GM23248 (cell line): ENCODE data around the gene TBX1. TPM values are rescaled to one million over a fixed set of nuclear protein-coding genes. Genes with fewer than 3 reads are reported as not detected.

ENCODE experiments used
- DNase-seq: peaks from one replicate; pipeline ENCODE4 v3.0.0-alpha.2; 2015
- H2AFZ ChIP-seq: fragments of 200-600 bp; sonication (generic); 2 replicates; pipeline ENCODE4 v1.6.1; 2016; ENCODE audit warnings: antibody characterized with exemption
- H3F3A ChIP-seq: fragments of 200-600 bp; sonication (generic); 2 replicates; pipeline ENCODE4 v1.6.1; 2016; ENCODE audit warnings: mild to moderate bottlenecking, antibody characterized with exemption, mixed run types; ENCODE audit not compliant: insufficient read depth
- H3K27ac ChIP-seq: fragments of 200-600 bp; sonication (generic); 2 replicates; pipeline ENCODE4 v1.5.1; 2016; ENCODE audit warnings: mild to moderate bottlenecking
- H3K27me3 ChIP-seq: fragments of 200-600 bp; sonication (generic); replicated peaks from 2 replicates; pipeline ENCODE4 v1.6.1; 2016; ENCODE audit warnings: mild to moderate bottlenecking; ENCODE audit not compliant: insufficient read depth
- H3K36me3 ChIP-seq: fragments of 200-600 bp; sonication (generic); 2 replicates; pipeline ENCODE4 v1.6.1; 2016; ENCODE audit warnings: low read depth, mild to moderate bottlenecking
- H3K4me1 ChIP-seq: fragments of 200-600 bp; sonication (generic); 2 replicates; pipeline ENCODE4 v1.6.1; 2016; ENCODE audit warnings: mild to moderate bottlenecking; ENCODE audit not compliant: insufficient read depth
- H3K4me2 ChIP-seq: fragments of 200-600 bp; sonication (generic); one replicate; pipeline ENCODE4 v1.6.1; 2016; ENCODE audit warnings: mild to moderate bottlenecking; ENCODE audit not compliant: unreplicated experiment
- H3K4me3 ChIP-seq: fragments of 200-600 bp; sonication (generic); 2 replicates; pipeline ENCODE4 v1.5.1; 2016; ENCODE audit warnings: mild to moderate bottlenecking
- H3K79me2 ChIP-seq: fragments of 200-600 bp; sonication (generic); 2 replicates; pipeline ENCODE4 v1.6.1; 2016; ENCODE audit warnings: mild to moderate bottlenecking; ENCODE audit not compliant: insufficient read depth
- H3K9ac ChIP-seq: fragments of 200-600 bp; sonication (generic); 2 replicates; pipeline ENCODE4 v1.6.1; 2016; ENCODE audit warnings: mild to moderate bottlenecking
- H3K9me2 ChIP-seq: fragments of 200-600 bp; sonication (generic); 2 replicates; pipeline ENCODE4 v1.6.1; 2016; ENCODE audit warnings: mixed run types, mild to moderate bottlenecking, moderate library complexity; ENCODE audit not compliant: insufficient read depth
- H3K9me3 ChIP-seq: fragments of 200-600 bp; sonication (generic); one replicate; pipeline ENCODE4 v1.6.1; 2017; ENCODE audit warnings: low read depth
- H4K20me1 ChIP-seq: fragments of 200-600 bp; sonication (generic); 2 replicates; pipeline ENCODE4 v1.6.0; 2016; ENCODE audit not compliant: insufficient read depth
- EZH2 ChIP-seq: fragments of 200-600 bp; sonication (generic); IDR thresholded peaks from 2 replicates; pipeline ENCODE4 v1.6.1; 2018; ENCODE audit warnings: antibody characterized with exemption, mild to moderate bottlenecking; ENCODE audit not compliant: insufficient read depth, poor library complexity, severe bottlenecking
- EZH2phosphoT487 ChIP-seq: fragments of 200-600 bp; sonication (generic); IDR thresholded peaks from 2 replicates; pipeline ENCODE4 v1.6.1; 2018; ENCODE audit warnings: antibody characterized with exemption, moderate library complexity, mild to moderate bottlenecking, low read depth; ENCODE audit not compliant: insufficient read depth
- WGBS, 2 experiments: methylation state at CpG; one replicate each; pipeline ENCODE4 v1.1.6; 2015 to 2017; ENCODE audit warnings: low lambda C conversion rate in 2 of 2, low coverage in 1 of 2; ENCODE audit errors: missing lambda C conversion rate in 2 of 2; 5-methylcytosine and 5-hydroxymethylcytosine counted together
- in situ Hi-C: fragments of 300-500 bp; cut with MboI; formaldehyde crosslinking; loops from 2 replicates; pipeline ENCODE4 v1.15.0; 2020
- polyA plus RNA-seq: library from polyadenylated mRNA; unstranded; fragments of >200 nt; fragmentation: Nextera tagmentation; extraction: Ambion mirVana; gene quantifications from 2 replicates; pipeline ENCODE4 v1.2.1, GENCODE V29; 2016
- total RNA-seq: library from RNA; depleted of rRNA; stranded (reverse); fragments of >200 nt; shearing (Covaris generic); gene quantifications from 2 replicates; pipeline ENCODE4 v1.2.3, GENCODE V29; 2014

The TBX1 gene
- total and polyA plus RNA-seq, 2 experiments from 2014 or later: 2.8 to 4.6 TPM

- no peaks in the 10 kb centered on the region for H3K27me3 ChIP-seq
- 0 out of 2 replicates have a peak, but pooled peaks cover under 1% of the 10 kb centered on the region for H3K4me1 ChIP-seq
- H3K9me3 ChIP-seq: no peaks in the 10 kb centered on the region
- H3K4me2 ChIP-seq: peak within 1 kb of the TSS; percentile 62
- H3K4me3 ChIP-seq: peak within 1 kb of the TSS; percentile 71
- peak within 1 kb of the TSS; percentile 62 for H3K9ac ChIP-seq
- 1 to 2% methylated on average over 17 to 59 of the region's 106 CpGs for WGBS, 2 experiments
- no peak within 1 kb of the TSS for H3K27ac ChIP-seq
- peak; percentile 50 for DNase-seq
- no peaks in the 10 kb centered on the region for H3K36me3 ChIP-seq
- H3K9me2 ChIP-seq: no peaks in the 10 kb centered on the region
- H3F3A ChIP-seq: no peaks in the 10 kb centered on the region
- TF ChIP-seq EZH2 (no peak), EZH2phosphoT487 (no peak)
- H3K79me2 ChIP-seq: no peaks in the 10 kb centered on the region
- no peaks in the 10 kb centered on the region for H4K20me1 ChIP-seq
- H2AFZ ChIP-seq: peak within 1 kb of the TSS; percentile 85
- in situ Hi-C loops: no loop called here
Measured at GRCh38 chr22:19714312-19715187, 46.0 kb upstream of the TBX1 start, which contains the start of gene SEPTIN5. SEPTIN5 (plus strand) TSS chr22:19714503; CDS start chr22:19714589, 86 bp downstream.

- no peaks in the 10 kb centered on the region for H3K4me1 ChIP-seq
- no peak overlapping the region for H3K27ac ChIP-seq
- TF ChIP-seq EZH2 (no peak), EZH2phosphoT487 (no peak)
- WGBS, 2 experiments: 88 to 100% methylated on average over 4 of the region's 4 CpGs
- H3K27me3 ChIP-seq: no peaks in the 10 kb centered on the region
- H2AFZ ChIP-seq: 0 out of 2 replicates have a peak overlapping the region, but pooled peaks have one; percentile 85
- no peaks in the 10 kb centered on the region for H3K79me2 ChIP-seq
- DNase-seq: no peak
- no peak overlapping the region for H3K4me2 ChIP-seq
- no peaks in the 10 kb centered on the region for H4K20me1 ChIP-seq
- in situ Hi-C loops: no loop called here
- H3K9me3 ChIP-seq: no peaks in the 10 kb centered on the region
- no peaks in the 10 kb centered on the region for H3F3A ChIP-seq
- H3K36me3 ChIP-seq: no peaks in the 10 kb centered on the region
- H3K4me3 ChIP-seq: peak overlapping the region; percentile 71
- no peaks in the 10 kb centered on the region for H3K9me2 ChIP-seq
- H3K9ac ChIP-seq: no peak overlapping the region; the same call in 1 of the 2 replicates
Measured at GRCh38 chr22:19715188-19715930, 45.2 kb upstream of the TBX1 start.

GRCh38 chr22:19716041-19716828 lies 44.3 kb upstream of the TBX1 start:
- no peak for DNase-seq
- no peaks in the 10 kb centered on the region for H3K4me1 ChIP-seq
- H3K79me2 ChIP-seq: no peaks in the 10 kb centered on the region
- no peak overlapping the region for H3K4me2 ChIP-seq
- no peaks in the 10 kb centered on the region for H3K27me3 ChIP-seq
- no peak for TF ChIP-seq EZH2
- no peak for TF ChIP-seq EZH2phosphoT487
- no peak overlapping the region for H2AFZ ChIP-seq
- H3K4me3 ChIP-seq: no peak overlapping the region
- whole genome bisulfite sequencing, 2 experiments: 80 to 81% methylated on average over 11 of the region's 11 CpGs
- H4K20me1 ChIP-seq: no peaks in the 10 kb centered on the region
- H3K9me3 ChIP-seq: no peaks in the 10 kb centered on the region
- no peaks in the 10 kb centered on the region for H3K9me2 ChIP-seq
- in situ Hi-C loops: no loop called here
- H3K27ac ChIP-seq: no peak overlapping the region
- no peaks in the 10 kb centered on the region for H3K36me3 ChIP-seq
- no peaks in the 10 kb centered on the region for H3F3A ChIP-seq
- H3K9ac ChIP-seq: no peak overlapping the region

- H3K4me1 ChIP-seq: no peaks in the 10 kb centered on the region
- no peaks in the 10 kb centered on the region for H3F3A ChIP-seq
- H4K20me1 ChIP-seq: no peaks in the 10 kb centered on the region
- WGBS, 2 experiments: 92% methylated on average over 1 of the region's 1 CpG
- H3K9me2 ChIP-seq: no peaks in the 10 kb centered on the region
- in situ Hi-C loops: no loop called here
- no peaks in the 10 kb centered on the region for H3K36me3 ChIP-seq
- no peaks in the 10 kb centered on the region for H3K9me3 ChIP-seq
- no peak overlapping the region for H3K4me3 ChIP-seq
- no peak overlapping the region for H2AFZ ChIP-seq
- no peaks in the 10 kb centered on the region for H3K27me3 ChIP-seq
- TF ChIP-seq EZH2phosphoT487: no peak
- TF ChIP-seq EZH2: no peak
- no peak overlapping the region for H3K27ac ChIP-seq
- no peak overlapping the region for H3K4me2 ChIP-seq
- no peak overlapping the region for H3K9ac ChIP-seq
- no peaks in the 10 kb centered on the region for H3K79me2 ChIP-seq
- no peak for DNase-seq
Measured at GRCh38 chr22:19716829-19717105, 43.8 kb upstream of the TBX1 start.
